Karpas-422 (cell line): ENCODE results near the gene UCKL1. TPM values are rescaled to one million over a fixed set of nuclear protein-coding genes. Genes with fewer than 3 reads are reported as not detected.
"Not testable (repeated sequence)": the region's sequence is repeated elsewhere in the genome, so short reads cannot be mapped to it uniquely, and the experiment has no call there.

Experiments
- DNase-seq: peaks from one replicate; pipeline ENCODE4 v3.0.0-alpha.2; 2015
- H2AFZ ChIP-seq: fragments of 200-600 bp; sonication (generic); 2 replicates; pipeline ENCODE4 v1.6.1; 2014; ENCODE audit warnings: antibody characterized with exemption, low read length, mixed read lengths
- H3K27ac ChIP-seq: fragments of 200-600 bp; sonication (generic); 2 replicates; pipeline ENCODE4 v1.5.1; 2014; ENCODE audit warnings: mild to moderate bottlenecking, low read length, moderate library complexity
- H3K27me3 ChIP-seq: fragments of 200-600 bp; sonication (generic); 2 replicates; pipeline ENCODE4 v1.6.1; 2014; ENCODE audit warnings: low read length, mixed read lengths
- H3K36me3 ChIP-seq: fragments of 200-600 bp; sonication (generic); 2 replicates; pipeline ENCODE4 v1.6.1; 2014; ENCODE audit warnings: low read length, mixed read lengths; ENCODE audit not compliant: insufficient read depth
- H3K4me1 ChIP-seq: fragments of 200-600 bp; sonication (generic); 2 replicates; pipeline ENCODE4 v1.6.1; 2014; ENCODE audit warnings: mild to moderate bottlenecking, low read length, mixed read lengths
- H3K4me2 ChIP-seq: fragments of 200-600 bp; sonication (generic); 2 replicates; pipeline ENCODE4 v1.6.1; 2014; ENCODE audit warnings: low read length, low read depth, mild to moderate bottlenecking; ENCODE audit not compliant: poor library complexity, severe bottlenecking
- H3K4me3 ChIP-seq: fragments of 200-600 bp; sonication (generic); 2 replicates; pipeline ENCODE4 v1.5.1; 2014; ENCODE audit warnings: mild to moderate bottlenecking, antibody characterized with exemption, low read length, mixed read lengths
- H3K79me2 ChIP-seq: fragments of 200-600 bp; sonication (generic); 2 replicates; pipeline ENCODE4 v1.6.1; 2014; ENCODE audit warnings: mild to moderate bottlenecking, low read length, mixed read lengths
- H3K9ac ChIP-seq: fragments of 200-600 bp; sonication (generic); 2 replicates; pipeline ENCODE4 v1.6.0; 2014; ENCODE audit warnings: low read length
- H3K9me2 ChIP-seq: fragments of 200-600 bp; sonication (generic), shearing (Covaris generic); replicated peaks from 2 replicates; pipeline ENCODE4 v1.6.0; 2014; ENCODE audit warnings: mild to moderate bottlenecking, low read length, moderate library complexity; ENCODE audit not compliant: insufficient read depth
- H3K9me3 ChIP-seq: fragments of 300-700, 200-600 bp; sonication (generic); 2 replicates; pipeline ENCODE4 v1.6.1; 2014; ENCODE audit warnings: low read length, mixed read lengths
- H4K20me1 ChIP-seq: fragments of 200-600 bp; sonication (generic); 2 replicates; pipeline ENCODE4 v1.6.1; 2014; ENCODE audit warnings: mild to moderate bottlenecking, antibody characterized with exemption, low read length, low read depth; ENCODE audit not compliant: insufficient read depth
- total RNA-seq: library from RNA; depleted of rRNA; stranded (reverse); fragments of >200 nt; shearing (Covaris generic); gene quantifications from 2 replicates; pipeline ENCODE4 v1.2.3, GENCODE V29; 2014; ENCODE audit warnings: low replicate concordance

The UCKL1 gene
- total RNA-seq, 1 experiment from 2014 or later, result 32.3 TPM

- H3K9me3 ChIP-seq, result no peaks in the 10 kb centered on the region
- H2AFZ ChIP-seq, result no peak overlapping the region
- H3K36me3 ChIP-seq, result no peaks in the 10 kb centered on the region
These were observed 7.1 kb upstream of the UCKL1 start for GRCh38 chr20:63963348-63963741.

DNA sequence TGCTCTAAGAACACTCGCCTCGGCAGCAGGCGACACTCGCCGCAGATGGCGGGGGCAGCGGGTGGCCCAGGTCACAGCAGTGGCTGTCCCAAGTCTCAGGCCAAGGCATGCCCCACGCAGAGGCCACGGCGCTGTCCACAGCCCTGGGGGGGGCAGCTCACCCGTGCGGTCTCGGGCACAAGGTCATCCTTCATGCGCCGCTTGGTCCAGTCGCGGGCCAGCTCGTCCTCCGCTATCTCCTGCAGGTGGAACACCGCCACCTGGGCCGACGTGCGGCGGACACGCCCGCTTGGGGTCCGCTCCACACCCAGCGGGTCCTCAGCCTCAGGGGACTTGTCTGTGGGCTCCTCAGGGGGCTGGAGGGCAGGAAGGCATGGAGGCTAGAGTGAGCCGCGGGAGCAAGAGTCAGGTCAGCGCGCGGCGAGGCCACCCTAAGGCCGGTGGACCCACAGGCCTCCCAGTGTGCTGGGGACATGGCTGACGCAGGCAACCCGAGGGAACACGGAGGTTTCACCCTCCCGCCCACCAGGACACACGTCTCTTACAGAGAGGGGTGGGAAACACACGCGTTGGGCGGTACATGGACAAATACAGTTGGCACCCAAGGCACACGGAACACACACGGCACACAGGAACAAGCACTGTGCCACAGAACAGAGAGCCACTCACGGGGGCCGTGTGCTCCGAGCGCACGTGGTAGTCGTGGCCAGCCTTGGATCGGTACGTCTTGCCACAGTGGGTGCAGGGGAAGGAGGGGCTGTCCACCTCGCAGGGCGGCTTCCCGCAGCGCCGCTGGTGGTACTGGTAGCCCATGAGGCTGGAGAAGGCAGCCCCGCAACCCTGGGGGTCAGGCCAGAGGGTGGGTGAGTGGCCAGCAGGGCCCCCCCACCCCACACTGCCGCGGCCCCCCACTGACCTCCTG, 6.5 kb upstream of the UCKL1 start:
- H2AFZ ChIP-seq, result no peak overlapping the region
- H3K4me3 ChIP-seq, result no peak overlapping the region
- H3K27me3 ChIP-seq, result no peaks in the 10 kb centered on the region
- H3K9me2 ChIP-seq, result no peaks in the 10 kb centered on the region
- peaks cover 12% of the 10 kb centered on the region for H3K4me1 ChIP-seq
- H3K9me3 ChIP-seq, result no peaks in the 10 kb centered on the region
- no peak overlapping the region for H3K27ac ChIP-seq
- H3K36me3 ChIP-seq, result no peaks in the 10 kb centered on the region
- H3K9ac ChIP-seq, result no peak overlapping the region
- H4K20me1 ChIP-seq, result no peaks in the 10 kb centered on the region
- H3K4me2 ChIP-seq, result no peak overlapping the region
- peaks cover under 1% of the 10 kb centered on the region; the same call in 1 of the 2 replicates for H3K79me2 ChIP-seq
- DNase-seq, result no peak

More at GRCh38 chr20:63963348-63963741, 7.1 kb upstream of the UCKL1 start:
- H3K4me2 ChIP-seq, result no peak overlapping the region
- no peak overlapping the region for H3K9ac ChIP-seq
- H3K4me1 ChIP-seq, result peaks cover 7% of the 10 kb centered on the region
- no peaks in the 10 kb centered on the region for H4K20me1 ChIP-seq
- no peaks in the 10 kb centered on the region for H3K9me2 ChIP-seq
- no peak overlapping the region for H3K4me3 ChIP-seq
- H3K27me3 ChIP-seq, result no peaks in the 10 kb centered on the region
- H3K27ac ChIP-seq, result no peak overlapping the region
- peaks cover 6% of the 10 kb centered on the region; the same call in 1 of the 2 replicates for H3K79me2 ChIP-seq
- DNase-seq, result no peak

DNA sequence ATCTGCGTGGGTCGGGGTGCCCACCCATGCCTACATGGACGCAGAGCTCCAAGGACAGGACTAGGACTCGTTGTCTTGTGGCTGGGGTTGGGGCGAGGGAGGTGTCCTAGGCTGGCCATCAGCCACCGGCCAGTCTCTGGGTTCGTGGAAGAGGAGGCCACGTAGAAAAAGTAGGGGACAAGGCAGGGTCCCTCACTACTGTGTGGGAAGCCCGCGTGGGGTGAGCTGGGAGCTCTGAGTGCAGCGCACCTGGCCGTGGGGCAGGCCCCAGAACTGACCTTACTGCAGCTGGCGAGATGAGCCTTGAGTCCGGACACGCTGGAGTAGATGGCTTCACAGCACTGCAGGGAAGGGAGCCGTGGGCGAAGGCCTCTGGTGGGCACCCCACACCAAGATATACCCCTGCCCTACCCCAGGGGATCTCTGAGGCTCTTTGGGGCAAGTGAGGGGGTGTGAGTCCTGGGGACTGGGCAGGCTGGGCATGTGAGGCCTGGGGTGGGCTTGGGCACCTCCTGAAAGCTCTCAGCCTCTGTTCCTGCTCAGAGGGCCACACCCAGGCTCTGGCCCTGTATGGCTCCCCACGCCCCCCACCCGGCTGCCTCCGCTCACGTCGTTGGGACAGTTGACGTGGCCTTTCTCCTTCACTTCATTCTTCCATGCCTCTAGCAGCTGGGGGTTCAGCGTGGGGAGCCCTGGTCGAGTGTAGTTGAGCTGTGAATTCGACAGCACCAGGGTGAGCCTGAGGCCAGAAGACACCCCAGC, 5.6 kb upstream of the UCKL1 start:
- DNase-seq, result no peak
- no peak overlapping the region for H2AFZ ChIP-seq
- H3K4me3 ChIP-seq, result no peak overlapping the region
- no peak overlapping the region for H3K27ac ChIP-seq
- no peaks in the 10 kb centered on the region for H3K36me3 ChIP-seq
- no peak overlapping the region for H3K4me2 ChIP-seq
- H3K4me1 ChIP-seq, result peaks cover 21% of the 10 kb centered on the region
- H3K9ac ChIP-seq, result no peak overlapping the region
- H3K79me2 ChIP-seq, result no peaks in the 10 kb centered on the region
- H3K9me3 ChIP-seq, result no peaks in the 10 kb centered on the region
- H4K20me1 ChIP-seq, result no peaks in the 10 kb centered on the region
- no peaks in the 10 kb centered on the region for H3K27me3 ChIP-seq
- no peaks in the 10 kb centered on the region for H3K9me2 ChIP-seq

- H3K4me2 ChIP-seq, H3K27me3 ChIP-seq, DNase-seq, H3K9me2 ChIP-seq, H3K9ac ChIP-seq, H3K27ac ChIP-seq, H4K20me1 ChIP-seq, H3K79me2 ChIP-seq, H3K9me3 ChIP-seq, H2AFZ ChIP-seq, H3K36me3 ChIP-seq, H3K4me3 ChIP-seq: not testable (repeated sequence)
- H3K4me1 ChIP-seq, result peaks cover 25% of the 10 kb centered on the region
These were observed 4.7 kb upstream of the UCKL1 start for GRCh38 chr20:63960654-63961621.

GRCh38 chr20:63959699-63960075, 3.5 kb upstream of the UCKL1 start:
- no peak for DNase-seq
- H3K27me3 ChIP-seq, result no peaks in the 10 kb centered on the region
- H3K9me3 ChIP-seq, result no peaks in the 10 kb centered on the region
- H4K20me1 ChIP-seq, result peaks cover 6% of the 10 kb centered on the region; the same call in 1 of the 2 replicates
- peaks cover 32% of the 10 kb centered on the region for H3K4me1 ChIP-seq
- H3K79me2 ChIP-seq, result peaks cover 15% of the 10 kb centered on the region
- H2AFZ ChIP-seq, result no peak overlapping the region
- no peak overlapping the region for H3K4me3 ChIP-seq
- no peak overlapping the region for H3K4me2 ChIP-seq
- no peaks in the 10 kb centered on the region for H3K36me3 ChIP-seq
- H3K9me2 ChIP-seq, result no peaks in the 10 kb centered on the region
- no peak overlapping the region for H3K9ac ChIP-seq
- H3K27ac ChIP-seq, result no peak overlapping the region

GRCh38 chr20:63958964-63959698, 2.9 kb upstream of the UCKL1 start:
- Histone ChIP-seq H3K27me3 (no peaks in the 10 kb centered on the region), H3K4me1 (peaks cover 37% of the 10 kb centered on the region), H3K9me2 (no peaks in the 10 kb centered on the region), H3K4me2 (no peak overlapping the region), H4K20me1 (peaks cover 11% of the 10 kb centered on the region; the same call in 1 of the 2 replicates), H3K36me3 (no peaks in the 10 kb centered on the region), H3K27ac (no peak overlapping the region), H3K79me2 (peaks cover 20% of the 10 kb centered on the region), H3K4me3 (no peak overlapping the region), H2AFZ (no peak overlapping the region), H3K9ac (no peak overlapping the region), H3K9me3 (no peaks in the 10 kb centered on the region)
- no peak for DNase-seq

GRCh38 chr20:63958471-63958870, 2.3 kb upstream of the UCKL1 start:
- no peak overlapping the region for H3K4me2 ChIP-seq
- H3K36me3 ChIP-seq, result no peaks in the 10 kb centered on the region
- peaks cover 27% of the 10 kb centered on the region for H3K79me2 ChIP-seq
- no peaks in the 10 kb centered on the region for H3K9me2 ChIP-seq
- no peak overlapping the region for H3K9ac ChIP-seq
- H3K27me3 ChIP-seq, result no peaks in the 10 kb centered on the region
- no peak overlapping the region for H3K4me3 ChIP-seq
- H2AFZ ChIP-seq, result no peak overlapping the region
- no peak overlapping the region for H3K27ac ChIP-seq
- peaks cover 18% of the 10 kb centered on the region; the same call in 1 of the 2 replicates for H4K20me1 ChIP-seq
- no peak for DNase-seq
- no peaks in the 10 kb centered on the region for H3K9me3 ChIP-seq
- peaks cover 42% of the 10 kb centered on the region for H3K4me1 ChIP-seq
